Fibroblast of skin of abdomen (primary cell): ENCODE data around the gene KISS1R.
"Not testable (repeated sequence)": the region's sequence is repeated elsewhere in the genome, so short reads cannot be mapped to it uniquely, and the experiment has no call there.

Source experiments
- DNase-seq: peaks from one replicate; pipeline ENCODE4 v3.0.0-alpha.2; 2013

KISS1R gene

DNA sequence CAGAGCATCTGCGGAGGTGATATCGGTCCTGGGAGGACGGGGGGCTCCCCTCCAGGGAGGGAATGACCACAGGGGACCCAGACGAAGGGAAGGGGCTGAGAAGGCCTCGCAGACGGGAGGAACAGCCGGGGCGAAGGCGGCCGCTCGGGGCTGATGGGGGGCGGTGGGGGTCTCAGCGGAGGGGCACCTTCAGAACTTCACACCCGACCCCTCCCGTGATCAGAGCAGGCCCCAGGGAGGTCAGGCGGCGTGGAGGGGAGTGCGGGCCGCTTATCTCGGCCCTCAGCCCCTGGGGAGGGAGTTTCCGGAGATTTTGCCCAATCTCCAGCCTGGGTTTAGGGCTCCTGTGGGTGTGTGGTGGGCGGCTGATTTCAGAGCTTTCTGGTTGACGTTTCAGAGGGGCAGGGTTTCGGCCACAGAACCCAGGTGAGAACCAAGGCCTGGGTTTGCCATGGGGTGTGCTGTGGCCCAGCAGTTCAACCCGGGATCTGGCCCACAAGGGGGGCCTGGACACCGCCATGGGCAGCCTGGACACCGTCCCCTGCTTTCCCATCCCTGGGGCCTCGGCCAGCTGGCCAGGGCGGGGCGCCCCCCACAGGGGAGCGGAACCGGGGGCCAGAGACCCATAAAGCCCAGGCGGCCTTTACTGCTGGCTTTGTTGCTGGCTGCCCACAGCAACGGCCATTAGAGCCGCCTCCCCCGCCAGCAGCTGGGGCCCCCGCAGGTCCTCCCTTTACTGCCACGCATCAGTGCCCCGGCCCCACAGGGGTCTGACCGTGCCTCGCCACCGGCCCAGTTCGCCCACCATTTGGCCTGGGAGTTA lies 37.8 kb downstream of the KISS1R start:
- no peak for DNase-seq

DNA sequence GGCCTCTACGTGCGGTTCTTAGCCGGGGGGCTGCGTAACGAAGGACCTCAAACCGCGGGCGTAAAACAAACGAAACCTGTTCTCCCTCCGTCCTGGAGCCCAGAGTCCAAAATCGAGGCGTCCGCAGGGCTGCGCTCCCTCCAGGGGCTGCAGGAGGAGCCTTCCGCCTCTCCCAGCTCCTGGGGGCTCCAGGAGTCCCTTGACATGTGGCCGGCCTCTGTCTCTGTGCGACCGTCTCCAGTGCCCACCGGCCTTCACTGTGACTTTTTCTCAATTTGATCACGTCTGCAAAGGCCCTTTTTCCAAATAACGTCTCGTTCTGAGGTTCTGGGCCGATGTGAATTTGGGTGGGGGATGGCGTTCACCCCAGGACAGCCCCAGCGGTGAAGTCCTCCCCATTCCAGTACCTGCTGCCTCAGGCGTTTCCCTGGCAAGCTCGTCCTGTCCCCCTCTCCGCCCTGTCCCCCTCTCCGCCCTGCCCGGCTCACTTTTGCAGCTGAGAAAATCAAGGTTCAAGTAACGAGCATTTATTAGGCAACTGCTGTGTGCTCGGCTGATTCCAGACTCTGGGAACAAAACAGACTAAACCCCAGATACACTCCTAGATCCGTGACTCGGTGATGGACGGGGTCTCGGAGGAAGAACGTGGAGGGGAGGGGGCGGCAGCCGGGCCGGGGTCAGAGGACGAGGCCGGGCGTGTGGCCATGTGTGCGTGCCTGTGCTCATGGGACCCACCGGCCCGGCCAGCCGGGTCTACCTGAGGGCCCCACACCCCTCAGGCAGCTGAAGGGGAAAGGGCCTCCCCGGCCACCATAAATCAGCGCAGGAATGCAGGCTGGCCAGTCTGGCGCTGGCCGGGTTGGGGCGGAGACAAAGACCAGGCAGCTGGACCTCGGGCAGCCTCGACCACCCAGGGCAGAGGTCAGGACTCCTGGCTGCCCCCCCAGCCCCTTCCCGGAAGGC lies 39.0 kb downstream of the KISS1R start:
- DNase-seq = no peak

DNA sequence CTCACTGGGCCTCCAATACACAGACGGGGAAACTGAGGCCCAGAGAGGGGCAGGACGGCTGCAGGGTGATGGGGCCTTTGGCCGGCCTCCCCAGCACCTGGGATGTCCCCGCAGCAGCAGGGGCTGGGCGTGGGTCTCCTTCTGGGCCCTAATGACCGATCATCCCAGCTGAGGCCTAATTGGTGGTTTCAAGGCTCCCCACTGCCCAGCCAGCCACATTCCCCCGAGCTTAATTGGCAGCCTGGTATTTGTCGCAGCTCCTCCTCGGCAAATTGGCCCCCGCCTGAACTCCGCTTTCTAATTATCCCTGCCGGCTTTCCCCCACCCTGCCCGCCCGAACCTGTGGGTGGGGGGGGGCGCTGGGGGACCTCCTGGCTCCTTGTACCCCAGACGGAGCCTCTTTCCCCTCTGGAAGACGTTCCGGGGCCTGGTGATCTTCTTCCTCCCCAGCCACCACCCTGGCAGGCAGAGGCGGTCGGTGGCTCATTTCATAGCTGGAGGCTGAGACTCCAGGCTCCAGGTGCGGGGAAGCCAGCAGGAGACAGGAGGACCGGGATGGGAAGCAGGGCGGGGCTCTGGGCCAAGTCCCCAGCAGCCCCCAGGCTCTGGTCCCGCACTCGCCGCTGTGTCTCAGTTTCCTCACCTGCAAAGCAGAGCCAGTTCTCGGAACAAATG lies 39.8 kb downstream of the KISS1R start:
- peak; percentile 75 for DNase-seq

DNA sequence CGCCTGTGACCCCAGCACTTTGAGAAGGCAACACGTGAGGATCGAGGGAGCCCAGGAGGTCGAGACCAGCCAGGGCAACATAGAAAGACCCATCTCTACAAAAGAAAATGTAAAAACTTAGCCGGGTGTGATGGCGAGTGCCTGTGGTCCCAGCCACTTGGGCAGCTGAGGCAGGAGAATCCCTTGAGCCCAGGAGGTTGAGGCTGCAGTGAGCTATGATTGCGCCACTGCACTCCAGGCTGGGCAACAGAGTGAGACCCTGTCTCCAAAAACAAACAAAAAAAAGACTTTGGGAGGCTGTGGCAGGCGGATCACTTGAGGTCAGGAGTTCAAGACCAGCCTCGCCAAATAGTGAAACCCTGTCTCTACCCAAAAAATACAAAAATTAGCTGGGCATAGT lies 40.4 kb downstream of the KISS1R start:
- DNase-seq = not testable (repeated sequence)

DNA sequence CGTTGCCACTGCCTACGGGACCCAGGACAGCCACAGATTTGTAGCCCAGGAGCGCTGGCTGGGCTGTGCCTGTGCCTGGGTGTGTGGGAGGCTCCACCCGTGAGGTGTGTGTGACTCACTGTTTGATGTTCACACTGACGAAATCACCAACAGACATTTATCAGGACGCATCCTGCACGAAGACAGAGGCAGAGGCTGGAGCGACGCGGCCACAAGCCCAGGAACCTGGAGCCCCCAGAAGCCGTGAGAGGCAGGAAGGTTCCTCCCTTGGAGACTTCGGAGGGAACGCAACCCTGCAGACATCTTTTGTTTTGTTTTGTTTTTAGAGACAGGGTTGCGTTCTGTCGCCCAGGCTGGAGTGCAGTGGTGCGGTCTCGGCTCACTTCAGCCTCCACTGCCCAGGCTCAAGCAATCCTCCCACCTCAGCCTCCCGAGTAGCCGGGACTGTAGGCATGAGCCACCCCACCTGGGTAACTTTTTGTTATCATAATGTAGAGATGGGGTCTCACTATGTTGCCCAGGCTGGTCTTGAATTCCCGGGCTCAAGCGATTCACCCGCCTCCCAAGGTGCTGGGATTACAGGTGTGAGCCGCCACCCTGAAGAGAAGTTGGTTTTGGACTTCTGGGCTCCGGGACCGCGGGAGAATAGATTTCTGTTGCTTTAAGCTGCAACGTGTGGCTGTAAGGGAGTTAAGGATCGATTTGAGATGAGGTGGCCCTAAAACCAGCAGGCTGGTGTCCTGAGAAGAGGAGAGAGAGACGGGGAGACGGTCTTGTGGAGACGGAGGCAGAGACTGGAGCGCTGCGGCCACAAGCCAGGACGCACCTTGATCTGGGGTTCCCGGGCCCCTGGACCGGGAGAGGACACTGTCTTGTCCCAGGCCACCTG lies 42.1 kb downstream of the KISS1R start:
- no peak for DNase-seq

DNA sequence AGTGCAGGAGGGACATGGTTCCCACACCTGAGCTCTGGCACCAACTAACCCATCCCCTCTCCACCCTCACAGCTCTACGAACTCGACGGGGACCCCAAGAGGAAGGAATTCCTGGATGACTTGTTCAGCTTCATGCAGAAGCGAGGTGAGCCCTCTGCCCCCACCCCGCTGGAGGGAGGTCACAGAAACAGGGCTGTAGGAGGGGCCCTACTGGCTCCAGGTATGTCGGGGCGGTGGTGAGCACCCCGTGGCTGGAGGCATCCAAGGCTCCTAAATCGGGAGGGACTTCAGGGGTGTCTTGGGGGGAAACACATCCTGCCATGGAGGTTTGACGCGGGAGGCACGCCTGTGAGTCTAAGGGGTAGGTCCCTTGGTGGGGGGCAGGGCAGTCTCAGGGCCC lies 42.9 kb downstream of the KISS1R start:
- DNase-seq = no peak

DNA sequence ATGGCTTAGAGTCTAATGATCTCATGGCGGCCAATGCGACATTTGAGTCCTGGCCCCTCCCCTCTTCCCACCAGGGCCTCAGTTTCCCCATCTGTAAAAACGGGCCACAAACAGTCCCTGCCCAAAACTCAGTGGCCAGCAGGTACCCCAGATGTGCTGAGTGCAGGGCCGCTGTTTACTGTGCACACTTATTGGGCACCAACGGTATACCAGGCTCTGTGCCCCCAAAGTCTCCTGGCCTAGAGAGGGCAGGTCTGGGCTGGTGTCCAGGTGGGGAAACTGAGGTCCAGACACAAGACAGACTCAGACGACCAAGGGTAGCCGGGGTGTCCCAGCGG lies 43.4 kb downstream of the KISS1R start:
- DNase-seq = no peak

DNA sequence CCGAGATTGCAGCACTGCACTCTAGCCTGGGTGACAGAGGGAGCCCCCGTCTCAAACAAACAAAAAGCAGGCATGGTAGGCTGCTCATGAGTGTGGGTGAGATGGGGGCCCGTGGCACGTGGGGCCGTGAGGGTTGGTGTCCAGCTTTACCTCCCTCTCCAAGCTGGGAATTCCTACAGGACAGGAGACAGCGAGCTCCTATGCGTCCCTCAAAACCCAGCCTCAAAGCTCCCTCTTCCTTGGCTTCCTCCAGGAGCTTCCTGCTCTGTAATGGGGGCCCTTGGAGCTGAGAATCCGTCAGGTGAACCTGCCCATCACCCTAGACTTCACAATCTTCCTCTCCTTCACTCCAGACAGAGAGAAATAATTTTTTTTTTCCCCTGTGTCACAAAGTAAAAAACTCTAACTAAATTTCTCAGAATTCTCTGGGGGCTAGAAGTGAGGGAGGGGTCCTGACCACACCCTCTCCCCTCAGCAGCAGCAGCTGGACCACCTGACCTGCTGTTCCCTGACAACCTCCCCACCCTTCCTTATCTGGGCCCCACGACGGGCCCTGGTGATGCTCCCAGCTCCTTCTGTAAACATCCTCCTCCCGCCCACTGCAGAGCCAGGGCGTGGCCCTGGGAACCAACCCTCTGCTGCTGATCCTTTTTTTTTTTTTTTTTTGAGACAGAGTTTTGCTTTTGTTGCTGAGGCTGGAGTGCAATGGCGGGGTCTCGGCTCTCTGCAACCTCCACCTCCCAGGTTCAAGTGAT lies 44.9 kb downstream of the KISS1R start:
- no peak for DNase-seq

DNA sequence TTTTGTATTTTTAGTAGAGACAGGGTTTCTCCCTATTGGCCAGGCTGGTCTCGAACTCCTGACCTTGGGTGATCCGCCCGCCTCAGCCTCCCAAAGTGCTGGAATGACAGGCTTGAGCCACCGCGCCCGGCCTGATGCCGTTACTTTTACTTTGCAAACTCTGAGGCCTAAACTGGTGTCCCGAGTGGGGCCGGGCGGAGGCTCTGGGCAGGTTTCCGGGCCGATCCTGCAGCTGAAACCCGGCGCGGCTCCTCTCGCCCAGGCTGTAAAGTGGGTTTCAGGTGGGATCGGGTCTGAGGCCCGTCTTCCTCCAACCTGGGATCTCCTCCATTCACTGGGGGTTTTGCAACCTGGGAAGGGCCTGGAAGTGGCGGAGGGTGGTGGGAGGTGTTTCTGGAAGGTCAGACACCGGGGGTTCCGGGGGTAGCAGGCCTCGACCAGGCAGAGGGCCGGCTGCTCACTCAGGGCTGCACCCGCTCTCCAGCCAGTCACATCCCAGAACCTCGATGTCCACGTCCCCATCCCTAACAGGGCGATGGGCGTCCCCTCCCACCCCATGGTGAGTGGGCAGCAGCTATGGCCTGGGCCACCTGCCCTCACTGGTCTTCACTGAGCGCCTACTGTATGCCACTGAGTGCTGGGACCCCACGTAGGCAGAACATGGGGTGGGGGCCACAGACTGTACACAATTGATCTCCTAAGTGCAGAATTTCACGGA lies 45.7 kb downstream of the KISS1R start:
- no peak for DNase-seq

DNA sequence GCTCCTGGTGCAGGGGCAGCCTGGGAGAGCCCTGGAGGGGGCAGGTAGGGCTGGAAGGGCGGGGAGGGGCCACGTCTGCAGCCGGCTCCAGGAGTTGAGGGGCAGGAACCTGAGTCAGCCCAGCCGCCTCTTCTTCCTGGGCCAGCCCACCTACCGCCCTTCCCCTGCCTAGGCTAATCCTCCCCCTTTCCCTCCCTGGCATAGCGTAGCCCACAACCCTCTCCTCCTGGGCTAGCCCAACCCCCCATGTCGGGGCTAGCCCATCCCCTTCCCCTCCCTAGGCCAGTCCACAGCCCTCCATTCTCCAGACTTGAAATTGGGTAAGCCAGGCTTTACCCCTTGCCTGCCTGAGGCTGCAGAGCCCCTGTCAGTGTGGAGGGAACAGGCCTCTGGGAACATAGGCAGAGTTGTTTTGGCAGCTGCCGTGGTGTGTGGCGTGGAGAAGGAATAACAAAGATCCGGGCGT lies 46.4 kb downstream of the KISS1R start:
- DNase-seq = no peak

DNA sequence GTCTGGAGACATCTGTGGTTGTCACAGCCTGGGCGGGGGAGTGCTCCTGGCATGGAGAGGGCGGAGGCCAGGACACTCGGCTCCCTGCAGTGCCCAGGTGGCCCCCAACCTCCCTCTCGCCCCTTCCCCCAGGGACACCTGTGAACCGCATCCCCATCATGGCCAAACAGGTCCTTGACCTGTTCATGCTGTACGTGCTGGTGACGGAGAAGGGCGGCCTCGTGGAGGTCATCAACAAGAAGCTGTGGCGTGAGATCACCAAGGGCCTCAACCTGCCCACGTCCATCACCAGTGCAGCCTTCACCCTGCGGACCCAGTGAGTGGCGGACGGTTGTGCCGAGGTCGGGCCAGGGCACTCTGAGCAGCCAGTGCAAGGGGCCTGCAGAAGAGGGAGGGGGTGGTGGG lies 47.0 kb downstream of the KISS1R start:
- DNase-seq = no peak

DNA sequence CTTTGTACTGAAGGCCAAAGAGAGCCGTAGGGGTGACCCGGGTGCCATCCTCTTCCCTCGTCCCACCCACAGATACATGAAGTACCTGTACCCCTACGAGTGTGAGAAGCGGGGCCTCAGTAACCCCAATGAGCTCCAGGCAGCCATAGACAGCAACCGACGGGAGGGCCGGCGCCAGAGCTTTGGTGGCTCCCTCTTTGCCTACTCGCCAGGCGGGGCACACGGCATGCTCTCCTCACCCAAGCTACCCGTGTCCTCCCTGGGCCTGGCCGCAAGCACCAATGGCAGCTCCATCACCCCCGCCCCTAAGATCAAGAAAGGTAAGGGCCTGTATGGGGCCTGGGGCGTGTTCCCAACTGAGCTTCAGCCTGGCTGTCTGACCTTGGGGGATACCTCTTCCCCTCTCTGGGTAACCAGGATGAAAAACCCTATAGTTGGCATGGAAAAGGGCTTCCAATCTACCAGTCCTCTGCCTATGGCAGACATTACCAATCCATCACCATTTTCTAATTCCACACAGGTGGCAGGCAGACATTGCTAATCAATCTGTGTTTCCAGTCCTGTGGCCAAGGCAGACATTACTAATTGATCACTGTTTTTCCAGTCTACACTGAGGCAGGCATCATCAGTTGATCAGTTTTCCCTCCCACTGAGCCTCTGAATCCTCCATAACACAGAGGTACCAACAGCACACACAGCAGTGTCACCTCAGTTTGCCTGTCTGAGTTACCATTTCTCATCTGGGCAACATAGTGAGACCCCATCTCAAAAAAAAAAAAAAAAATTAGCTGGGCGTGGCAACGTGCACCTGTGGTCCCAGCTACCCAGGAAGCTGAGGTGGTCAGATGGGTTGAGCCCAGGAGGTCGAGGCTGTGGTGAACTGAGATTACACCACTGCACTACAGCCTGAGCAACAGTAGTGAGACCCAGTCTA lies 47.9 kb downstream of the KISS1R start:
- no peak for DNase-seq

DNA sequence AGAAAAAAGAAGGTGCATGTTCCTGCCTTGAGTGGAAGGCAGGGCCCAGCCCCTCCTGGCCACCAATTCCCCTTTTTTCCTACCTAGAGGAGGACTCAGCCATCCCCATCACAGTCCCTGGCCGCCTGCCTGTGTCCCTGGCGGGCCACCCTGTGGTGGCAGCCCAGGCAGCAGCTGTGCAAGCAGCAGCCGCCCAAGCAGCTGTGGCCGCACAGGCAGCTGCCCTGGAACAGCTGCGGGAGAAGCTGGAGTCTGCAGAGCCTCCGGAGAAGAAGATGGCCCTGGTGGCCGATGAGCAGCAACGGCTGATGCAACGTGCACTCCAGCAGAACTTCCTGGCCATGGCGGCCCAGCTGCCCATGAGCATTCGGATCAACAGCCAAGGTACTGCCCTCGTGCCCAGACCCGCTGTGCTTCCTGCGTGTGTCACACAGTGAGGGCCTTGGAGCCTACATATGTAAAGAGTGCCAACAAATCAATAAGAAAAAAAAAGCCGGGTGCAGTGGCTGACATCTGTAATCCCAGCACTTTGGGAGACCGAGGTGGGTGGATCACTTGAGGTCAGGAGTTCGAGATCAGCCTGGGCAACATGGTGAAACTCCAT lies 49.5 kb downstream of the KISS1R start:
- no peak for DNase-seq
